SK-N-SH treated with all-trans-retinoic acid at 6 μM for 48 hours (cell line): ENCODE data around the gene PROM1.
A peak's percentile ranks its signal among the peaks of the same experiment; 100 is the strongest.

Experiments used
- ATAC-seq: fragments of 200-7000 bp; cut with Tn5 transposase; 3 replicates; pipeline ENCODE4 v1.9.1; 2020; ENCODE audit warnings: mild to moderate bottlenecking, moderate library complexity
- ARNTL ChIP-seq: fragments of 450-650 bp; formaldehyde crosslinking; IDR thresholded peaks from 2 replicates; pipeline ENCODE4 v1.5.0; 2020; ENCODE audit warnings: low read depth, mild to moderate bottlenecking, moderate library complexity, borderline replicate concordance
- BACH2 ChIP-seq: fragments of 250-450 bp; sonication (Bioruptor Pico); IDR thresholded peaks from 2 replicates; pipeline ENCODE4 v1.9.0; 2021; ENCODE audit warnings: mild to moderate bottlenecking, borderline replicate concordance
- CSDC2 ChIP-seq: fragments of 250-450 bp; sonication (Bioruptor Pico); IDR thresholded peaks from 2 replicates; pipeline ENCODE4 v1.5.0; 2020; ENCODE audit warnings: mild to moderate bottlenecking, moderate library complexity
- ESRRG ChIP-seq: fragments of 250-450 bp; sonication (Bioruptor Pico); IDR thresholded peaks from 2 replicates; pipeline ENCODE4 v1.6.1; 2021; ENCODE audit warnings: mild to moderate bottlenecking
- ISL1 ChIP-seq: fragments of 250-450 bp; sonication (Bioruptor Pico); IDR thresholded peaks from 2 replicates; pipeline ENCODE4 v2.1.2; 2022; ENCODE audit warnings: mild to moderate bottlenecking, moderate library complexity
- OSR1 ChIP-seq: fragments of 250-450 bp; sonication (Bioruptor Pico); IDR thresholded peaks from 2 replicates; pipeline ENCODE4 v1.8.0; 2022; ENCODE audit warnings: moderate library complexity, mild to moderate bottlenecking, inconsistent platforms
- POU6F1 ChIP-seq: fragments of 250-450 bp; sonication (Bioruptor Pico); IDR thresholded peaks from 2 replicates; pipeline ENCODE4 v1.8.0; 2021; ENCODE audit warnings: low read depth, mild to moderate bottlenecking, moderate library complexity, borderline replicate concordance
- PPARA ChIP-seq: fragments of 250-450 bp; sonication (Bioruptor Pico); IDR thresholded peaks from 2 replicates; pipeline ENCODE4 v1.5.0; 2020; ENCODE audit warnings: mild to moderate bottlenecking, borderline replicate concordance
- RARB ChIP-seq: fragments of 250-450 bp; sonication (Bioruptor Pico); IDR thresholded peaks from 2 replicates; pipeline ENCODE4 v1.8.0; 2021; ENCODE audit warnings: mild to moderate bottlenecking, moderate library complexity
- SNAI2 ChIP-seq: fragments of 250-450 bp; sonication (Bioruptor Pico); IDR thresholded peaks from 2 replicates; pipeline ENCODE4 v1.5.0; 2020; ENCODE audit warnings: mild to moderate bottlenecking, moderate library complexity
- TCF4 ChIP-seq: fragments of 250-450 bp; sonication (Bioruptor Pico); IDR thresholded peaks from 2 replicates; pipeline ENCODE4 v1.8.0; 2021; ENCODE audit warnings: mild to moderate bottlenecking, moderate library complexity, borderline replicate concordance
- TOX ChIP-seq: fragments of 250-450 bp; sonication (Bioruptor Pico); IDR thresholded peaks from 2 replicates; pipeline ENCODE4 v1.8.0; 2021; ENCODE audit warnings: mild to moderate bottlenecking, moderate library complexity, borderline replicate concordance
- ZC3H10 ChIP-seq: fragments of 250-450 bp; sonication (Bioruptor Pico); IDR thresholded peaks from 2 replicates; pipeline ENCODE4 v1.5.1; 2021; ENCODE audit warnings: mild to moderate bottlenecking, moderate library complexity
- ZFP3 ChIP-seq: fragments of 250-450 bp; sonication (Bioruptor Pico); IDR thresholded peaks from 2 replicates; pipeline ENCODE4 v1.5.0; 2020; ENCODE audit warnings: mild to moderate bottlenecking, moderate library complexity
- ZFP30 ChIP-seq: fragments of 450-650 bp; formaldehyde crosslinking; IDR thresholded peaks from 2 replicates; pipeline ENCODE4 v1.5.0; 2022; ENCODE audit warnings: mild to moderate bottlenecking, moderate library complexity
- ZNF565 ChIP-seq: fragments of 450-650 bp; formaldehyde crosslinking; conservative IDR thresholded peaks from 2 replicates; pipeline ENCODE4 v1.5.0; 2020; ENCODE audit warnings: low read depth, mild to moderate bottlenecking, moderate library complexity
- ZNF70 ChIP-seq: fragments of 450-650 bp; formaldehyde crosslinking; IDR thresholded peaks from 2 replicates; pipeline ENCODE4 v1.5.0; 2020; ENCODE audit warnings: mild to moderate bottlenecking, moderate library complexity
- ZNF8 ChIP-seq: fragments of 450-650 bp; formaldehyde crosslinking; IDR thresholded peaks from 2 replicates; pipeline ENCODE4 v1.5.0; 2020; ENCODE audit warnings: mild to moderate bottlenecking, moderate library complexity
- TF ChIP-seq, protein P1 (sequence below): fragments of 250-450 bp; sonication (Bioruptor Pico); IDR thresholded peaks from 2 replicates; pipeline ENCODE4 v1.5.1; 2020; ENCODE audit warnings: low read depth, mild to moderate bottlenecking, moderate library complexity
- TF ChIP-seq, protein P2 (sequence below): fragments of 250-450 bp; sonication (Bioruptor Pico); IDR thresholded peaks from 2 replicates; pipeline ENCODE4 v1.5.0; 2020; ENCODE audit warnings: mild to moderate bottlenecking, moderate library complexity
- TF ChIP-seq, protein P3 (sequence below): fragments of 250-450 bp; sonication (Bioruptor Pico); IDR thresholded peaks from 2 replicates; pipeline ENCODE4 v1.8.0; 2020; ENCODE audit warnings: mild to moderate bottlenecking, moderate library complexity, borderline replicate concordance

PROM1 gene

DNA sequence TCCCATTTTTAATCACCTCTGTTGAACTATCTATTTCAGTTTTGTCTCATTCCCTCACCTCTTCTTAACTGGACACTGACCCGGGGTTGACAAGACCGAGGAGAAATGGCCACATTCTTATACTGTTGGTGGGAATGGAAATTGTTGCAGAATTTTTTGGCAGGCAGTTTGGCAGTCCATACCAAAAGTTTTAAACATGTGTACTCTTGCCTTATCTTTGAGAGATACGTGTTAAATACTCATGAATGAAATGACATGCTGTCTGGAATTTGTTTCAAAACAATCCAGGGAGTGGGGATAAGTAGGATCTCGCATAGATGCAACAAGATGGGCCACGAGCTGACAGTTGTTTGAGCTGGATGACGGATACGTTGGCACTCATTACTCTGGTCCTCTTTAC lies 157.3 kb downstream of the PROM1 start (continued):
- no peak for TF ChIP-seq PPARA (CRISPR knock-in tag)
- TF ChIP-seq TOX (CRISPR knock-in tag) = no peak

DNA sequence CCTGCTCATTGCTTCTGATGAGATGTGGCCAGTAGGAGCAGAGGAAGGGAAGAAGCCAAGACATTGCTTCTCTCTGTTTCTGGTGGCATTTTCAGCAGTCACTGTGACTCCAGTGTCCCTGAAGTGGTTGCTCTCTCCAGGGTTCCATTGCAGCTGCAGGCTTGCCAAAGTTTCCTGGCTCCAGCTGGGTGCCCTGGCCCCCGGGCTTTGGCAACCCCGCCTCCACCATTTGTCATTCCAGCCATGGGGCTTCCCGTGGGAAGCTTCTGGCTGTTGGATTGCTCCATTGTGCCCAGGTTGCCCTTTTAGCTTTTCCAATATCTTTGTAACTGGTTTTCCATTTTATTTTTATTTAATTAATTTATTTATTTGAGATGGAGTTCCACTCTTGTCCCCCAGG lies 158.0 kb downstream of the PROM1 start:
- ATAC-seq = no peak
- TF ChIP-seq OSR1 (CRISPR knock-in tag) (no peak), TOX (CRISPR knock-in tag) (no peak), PPARA (CRISPR knock-in tag) (no peak), ZNF70 (CRISPR knock-in tag) (no peak), ZNF565 (CRISPR knock-in tag) (no peak), ZC3H10 (CRISPR knock-in tag) (no peak), ZNF8 (no peak)
- TF ChIP-seq, protein P1, sequence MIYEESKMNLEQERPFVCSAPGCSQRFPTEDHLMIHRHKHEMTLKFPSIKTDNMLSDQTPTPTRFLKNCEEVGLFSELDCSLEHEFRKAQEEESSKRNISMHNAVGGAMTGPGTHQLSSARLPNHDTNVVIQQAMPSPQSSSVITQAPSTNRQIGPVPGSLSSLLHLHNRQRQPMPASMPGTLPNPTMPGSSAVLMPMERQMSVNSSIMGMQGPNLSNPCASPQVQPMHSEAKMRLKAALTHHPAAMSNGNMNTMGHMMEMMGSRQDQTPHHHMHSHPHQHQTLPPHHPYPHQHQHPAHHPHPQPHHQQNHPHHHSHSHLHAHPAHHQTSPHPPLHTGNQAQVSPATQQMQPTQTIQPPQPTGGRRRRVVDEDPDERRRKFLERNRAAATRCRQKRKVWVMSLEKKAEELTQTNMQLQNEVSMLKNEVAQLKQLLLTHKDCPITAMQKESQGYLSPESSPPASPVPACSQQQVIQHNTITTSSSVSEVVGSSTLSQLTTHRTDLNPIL (CRISPR knock-in tag) = no peak
- TF ChIP-seq, protein P2, sequence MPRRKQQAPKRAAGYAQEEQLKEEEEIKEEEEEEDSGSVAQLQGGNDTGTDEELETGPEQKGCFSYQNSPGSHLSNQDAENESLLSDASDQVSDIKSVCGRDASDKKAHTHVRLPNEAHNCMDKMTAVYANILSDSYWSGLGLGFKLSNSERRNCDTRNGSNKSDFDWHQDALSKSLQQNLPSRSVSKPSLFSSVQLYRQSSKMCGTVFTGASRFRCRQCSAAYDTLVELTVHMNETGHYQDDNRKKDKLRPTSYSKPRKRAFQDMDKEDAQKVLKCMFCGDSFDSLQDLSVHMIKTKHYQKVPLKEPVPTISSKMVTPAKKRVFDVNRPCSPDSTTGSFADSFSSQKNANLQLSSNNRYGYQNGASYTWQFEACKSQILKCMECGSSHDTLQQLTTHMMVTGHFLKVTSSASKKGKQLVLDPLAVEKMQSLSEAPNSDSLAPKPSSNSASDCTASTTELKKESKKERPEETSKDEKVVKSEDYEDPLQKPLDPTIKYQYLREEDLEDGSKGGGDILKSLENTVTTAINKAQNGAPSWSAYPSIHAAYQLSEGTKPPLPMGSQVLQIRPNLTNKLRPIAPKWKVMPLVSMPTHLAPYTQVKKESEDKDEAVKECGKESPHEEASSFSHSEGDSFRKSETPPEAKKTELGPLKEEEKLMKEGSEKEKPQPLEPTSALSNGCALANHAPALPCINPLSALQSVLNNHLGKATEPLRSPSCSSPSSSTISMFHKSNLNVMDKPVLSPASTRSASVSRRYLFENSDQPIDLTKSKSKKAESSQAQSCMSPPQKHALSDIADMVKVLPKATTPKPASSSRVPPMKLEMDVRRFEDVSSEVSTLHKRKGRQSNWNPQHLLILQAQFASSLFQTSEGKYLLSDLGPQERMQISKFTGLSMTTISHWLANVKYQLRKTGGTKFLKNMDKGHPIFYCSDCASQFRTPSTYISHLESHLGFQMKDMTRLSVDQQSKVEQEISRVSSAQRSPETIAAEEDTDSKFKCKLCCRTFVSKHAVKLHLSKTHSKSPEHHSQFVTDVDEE (CRISPR knock-in tag) = no peak
- TF ChIP-seq, all 23 proteins: peak for 0

- peak; percentile 40; the same call in 2 of the 3 replicates for ATAC-seq
Observed at GRCh38 chr4:15921592-15921932, 162.3 kb downstream of the PROM1 start.

DNA sequence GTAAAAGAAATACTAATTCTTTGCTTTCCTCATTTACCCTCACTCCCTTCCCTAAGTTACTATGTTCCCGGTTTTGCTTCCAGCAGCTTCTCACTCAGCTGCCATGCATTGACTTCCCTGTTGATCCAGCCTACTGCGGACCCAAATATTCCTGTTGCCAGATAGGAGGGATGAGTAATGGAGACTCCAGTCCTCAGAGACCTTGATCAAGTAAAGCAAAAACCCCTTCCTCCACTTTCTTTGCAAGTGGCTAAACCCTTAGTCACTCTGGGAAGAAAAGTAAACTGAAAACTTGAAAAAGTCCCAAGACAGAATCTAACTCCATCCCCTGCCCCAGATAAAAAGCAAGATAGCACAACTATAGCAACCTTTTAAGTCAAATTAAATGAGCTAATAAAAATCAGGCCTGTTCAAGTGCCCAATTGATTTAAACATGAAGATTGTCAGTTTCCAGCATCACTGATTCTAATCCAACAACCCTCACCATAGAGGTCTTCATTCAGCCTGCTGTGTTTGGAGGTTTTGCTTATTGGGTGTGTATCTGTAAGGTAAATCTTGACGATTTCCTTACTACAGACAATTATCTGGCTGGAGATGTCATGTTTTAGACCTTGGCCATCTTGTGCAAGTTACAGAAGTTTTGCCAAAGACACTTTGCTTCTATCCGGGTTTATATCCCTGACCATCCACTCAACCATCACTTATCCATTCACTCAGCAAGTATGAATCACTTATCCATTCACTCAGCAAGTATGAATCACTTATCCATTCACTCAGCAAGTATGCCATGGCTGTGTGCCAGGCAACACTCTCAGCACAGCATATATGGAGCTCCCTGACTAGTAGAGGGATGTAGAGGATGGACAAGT lies 162.9 kb downstream of the PROM1 start:
- peak; percentile 96 for ATAC-seq
- TF ChIP-seq OSR1 (CRISPR knock-in tag) (no peak), CSDC2 (CRISPR knock-in tag) (peak; percentile 22; the same call in 1 of the 2 replicates), ZC3H10 (CRISPR knock-in tag) (0 out of 2 replicates have a peak, but pooled peaks have one; percentile 16), ZFP3 (CRISPR knock-in tag) (peak; percentile 32; the same call in 1 of the 2 replicates), ISL1 (CRISPR knock-in tag) (peak; percentile 91), RARB (CRISPR knock-in tag) (no peak)

More at GRCh38 chr4:15921592-15921932, 162.3 kb downstream of the PROM1 start:
- TF ChIP-seq, protein P3, sequence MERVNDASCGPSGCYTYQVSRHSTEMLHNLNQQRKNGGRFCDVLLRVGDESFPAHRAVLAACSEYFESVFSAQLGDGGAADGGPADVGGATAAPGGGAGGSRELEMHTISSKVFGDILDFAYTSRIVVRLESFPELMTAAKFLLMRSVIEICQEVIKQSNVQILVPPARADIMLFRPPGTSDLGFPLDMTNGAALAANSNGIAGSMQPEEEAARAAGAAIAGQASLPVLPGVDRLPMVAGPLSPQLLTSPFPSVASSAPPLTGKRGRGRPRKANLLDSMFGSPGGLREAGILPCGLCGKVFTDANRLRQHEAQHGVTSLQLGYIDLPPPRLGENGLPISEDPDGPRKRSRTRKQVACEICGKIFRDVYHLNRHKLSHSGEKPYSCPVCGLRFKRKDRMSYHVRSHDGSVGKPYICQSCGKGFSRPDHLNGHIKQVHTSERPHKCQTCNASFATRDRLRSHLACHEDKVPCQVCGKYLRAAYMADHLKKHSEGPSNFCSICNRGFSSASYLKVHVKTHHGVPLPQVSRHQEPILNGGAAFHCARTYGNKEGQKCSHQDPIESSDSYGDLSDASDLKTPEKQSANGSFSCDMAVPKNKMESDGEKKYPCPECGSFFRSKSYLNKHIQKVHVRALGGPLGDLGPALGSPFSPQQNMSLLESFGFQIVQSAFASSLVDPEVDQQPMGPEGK (CRISPR knock-in tag) = no peak
- TF ChIP-seq ZNF8 = no peak
- TF ChIP-seq ZFP3 (CRISPR knock-in tag) = no peak
- no peak for TF ChIP-seq POU6F1 (CRISPR knock-in tag)
- no peak for TF ChIP-seq RARB (CRISPR knock-in tag)

DNA sequence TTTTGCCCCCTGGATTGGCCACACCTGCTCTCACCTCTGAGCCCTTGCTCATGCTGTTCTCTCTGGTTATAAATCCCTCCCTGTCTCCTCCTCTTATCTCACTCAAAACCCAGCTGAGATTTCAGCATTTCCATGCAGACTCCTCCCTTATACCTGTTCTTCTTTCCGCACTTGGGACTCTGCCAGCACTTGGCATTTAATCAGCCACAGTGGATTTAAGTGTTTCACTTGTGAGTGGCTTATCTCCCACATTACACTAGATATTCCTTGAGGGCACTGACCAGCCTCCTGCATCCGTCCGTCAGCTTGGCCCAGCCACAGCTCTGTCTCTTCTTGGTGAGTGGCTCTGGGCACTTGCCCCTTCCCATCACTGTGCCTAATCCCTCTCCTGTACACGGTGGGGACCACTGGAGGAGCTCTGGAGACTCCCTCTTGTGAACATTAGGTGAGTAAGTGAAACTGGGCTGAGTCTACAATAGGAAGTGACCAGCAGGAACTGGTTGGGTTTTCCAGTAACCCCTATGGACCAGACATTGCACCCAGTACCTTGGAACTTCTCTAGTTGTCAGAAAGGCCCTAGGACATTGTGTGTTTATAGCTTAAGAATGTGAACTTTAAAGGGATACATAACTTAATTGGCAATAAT lies 165.2 kb downstream of the PROM1 start:
- ATAC-seq = no peak
- no peak for TF ChIP-seq ZFP30 (CRISPR knock-in tag)
- TF ChIP-seq BACH2 = no peak
- TF ChIP-seq, protein P1 (CRISPR knock-in tag) = no peak
- no peak for TF ChIP-seq ZNF565 (CRISPR knock-in tag)
- TF ChIP-seq RARB (CRISPR knock-in tag) = no peak
- no peak for TF ChIP-seq PPARA (CRISPR knock-in tag)
- no peak for TF ChIP-seq SNAI2
- TF ChIP-seq OSR1 (CRISPR knock-in tag) = no peak
- TF ChIP-seq CSDC2 (CRISPR knock-in tag) = no peak
- no peak for TF ChIP-seq ESRRG (CRISPR knock-in tag)
- TF ChIP-seq TOX (CRISPR knock-in tag) = no peak
- no peak for TF ChIP-seq TCF4
- TF ChIP-seq ARNTL (CRISPR knock-in tag) = no peak
